Chondrocyte (in vitro differentiated cells): ENCODE measurements around the gene MTOR. TPM values are rescaled to one million over a fixed set of nuclear protein-coding genes. Genes with fewer than 3 reads are reported as not detected.

Experiments
- DNase-seq: peaks from one replicate; pipeline ENCODE4 v3.0.0; 2021; ENCODE audit warnings: mixed read lengths, low spot score
- H3K27ac Mint-ChIP-seq: one replicate; pipeline ENCODE4 v1.8.0; 2021; ENCODE audit warnings: mild to moderate bottlenecking, moderate library complexity, mixed read lengths; ENCODE audit not compliant: unreplicated experiment
- H3K27me3 Mint-ChIP-seq: 2 replicates; pipeline ENCODE4 v1.8.0; 2021; ENCODE audit warnings: low read depth, mixed read lengths
- H3K36me3 Mint-ChIP-seq: 2 replicates; pipeline ENCODE4 v1.8.0; 2021; ENCODE audit warnings: low read depth, mixed read lengths
- H3K4me1 Mint-ChIP-seq: 2 replicates; pipeline ENCODE4 v1.8.0; 2021; ENCODE audit warnings: low read depth, mild to moderate bottlenecking, mixed read lengths
- H3K4me3 Mint-ChIP-seq: one replicate; pipeline ENCODE4 v1.8.0; 2021; ENCODE audit warnings: mild to moderate bottlenecking, moderate library complexity, mixed read lengths; ENCODE audit not compliant: unreplicated experiment
- H3K9me3 Mint-ChIP-seq: 2 replicates; pipeline ENCODE4 v1.8.0; 2021; ENCODE audit warnings: low read depth, mixed read lengths
- total RNA-seq: library from RNA; stranded (reverse); gene quantifications from 3 replicates; pipeline ENCODE4 v1.2.1, GENCODE V29; 2021
- TF ChIP-seq, protein P1 (sequence below): fragments of 200-600 bp; sonication (generic); IDR thresholded peaks from 2 replicates; pipeline ENCODE4 v1.5.0; 2021; ENCODE audit warnings: antibody characterized with exemption, mild to moderate bottlenecking, moderate library complexity

Gene MTOR
- total RNA-seq, 1 donor from 2014 or later = 36.9 TPM

DNA sequence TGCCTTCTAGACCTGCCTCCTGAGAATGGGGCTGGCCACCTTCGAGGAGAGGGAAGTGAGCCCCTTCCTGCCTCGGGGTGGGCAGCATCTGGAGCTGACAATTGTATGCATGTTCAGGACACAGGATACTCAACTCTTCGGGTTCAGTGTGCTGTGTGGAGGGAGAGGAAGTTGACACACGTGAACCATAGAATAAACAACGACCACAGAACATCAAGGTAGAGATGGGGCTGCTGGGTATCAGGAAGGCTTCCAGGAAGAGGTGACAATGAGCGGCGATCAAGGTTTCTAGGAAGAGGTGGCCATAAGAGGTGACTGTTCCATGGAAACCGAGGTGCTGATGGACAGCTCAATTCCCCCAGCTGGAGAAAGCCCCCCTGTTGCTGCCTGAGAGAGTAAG, 32.6 kb upstream of the MTOR start:
- TF ChIP-seq, protein P1, sequence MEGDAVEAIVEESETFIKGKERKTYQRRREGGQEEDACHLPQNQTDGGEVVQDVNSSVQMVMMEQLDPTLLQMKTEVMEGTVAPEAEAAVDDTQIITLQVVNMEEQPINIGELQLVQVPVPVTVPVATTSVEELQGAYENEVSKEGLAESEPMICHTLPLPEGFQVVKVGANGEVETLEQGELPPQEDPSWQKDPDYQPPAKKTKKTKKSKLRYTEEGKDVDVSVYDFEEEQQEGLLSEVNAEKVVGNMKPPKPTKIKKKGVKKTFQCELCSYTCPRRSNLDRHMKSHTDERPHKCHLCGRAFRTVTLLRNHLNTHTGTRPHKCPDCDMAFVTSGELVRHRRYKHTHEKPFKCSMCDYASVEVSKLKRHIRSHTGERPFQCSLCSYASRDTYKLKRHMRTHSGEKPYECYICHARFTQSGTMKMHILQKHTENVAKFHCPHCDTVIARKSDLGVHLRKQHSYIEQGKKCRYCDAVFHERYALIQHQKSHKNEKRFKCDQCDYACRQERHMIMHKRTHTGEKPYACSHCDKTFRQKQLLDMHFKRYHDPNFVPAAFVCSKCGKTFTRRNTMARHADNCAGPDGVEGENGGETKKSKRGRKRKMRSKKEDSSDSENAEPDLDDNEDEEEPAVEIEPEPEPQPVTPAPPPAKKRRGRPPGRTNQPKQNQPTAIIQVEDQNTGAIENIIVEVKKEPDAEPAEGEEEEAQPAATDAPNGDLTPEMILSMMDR = no peak
- Mint-ChIP-seq H3K36me3 (peaks cover 7% of the 10 kb centered on the region), H3K27me3 (no peaks in the 10 kb centered on the region), H3K4me1 (peaks cover 17% of the 10 kb centered on the region), H3K4me3 (no peak overlapping the region), H3K27ac (no peak overlapping the region), H3K9me3 (no peaks in the 10 kb centered on the region)
- no peak for DNase-seq

DNA sequence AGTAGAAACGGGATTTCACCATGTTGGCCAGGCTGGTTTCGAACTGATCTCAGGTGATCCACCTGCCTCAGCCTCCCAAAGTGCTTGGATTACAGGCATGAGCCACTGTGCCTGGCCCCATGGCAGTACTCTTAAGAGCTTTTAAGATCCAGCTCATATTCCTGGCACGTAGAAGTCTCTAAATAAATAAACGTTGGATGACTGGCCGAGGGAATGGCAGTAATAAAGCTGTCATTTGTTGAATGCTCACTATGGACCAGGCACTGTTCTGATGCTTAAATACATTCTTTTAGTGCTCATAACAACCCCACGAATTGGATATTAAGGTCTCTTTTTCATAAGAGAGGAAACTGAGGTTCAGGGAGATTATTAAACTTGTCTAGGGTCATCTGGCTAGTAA, 31.5 kb upstream of the MTOR start:
- DNase-seq = no peak
- Mint-ChIP-seq H3K9me3 (no peaks in the 10 kb centered on the region), H3K36me3 (peaks cover 7% of the 10 kb centered on the region), H3K27ac (no peak overlapping the region), H3K4me3 (no peak overlapping the region), H3K27me3 (no peaks in the 10 kb centered on the region), H3K4me1 (peaks cover 17% of the 10 kb centered on the region)
- TF ChIP-seq, protein P1 = no peak

DNA sequence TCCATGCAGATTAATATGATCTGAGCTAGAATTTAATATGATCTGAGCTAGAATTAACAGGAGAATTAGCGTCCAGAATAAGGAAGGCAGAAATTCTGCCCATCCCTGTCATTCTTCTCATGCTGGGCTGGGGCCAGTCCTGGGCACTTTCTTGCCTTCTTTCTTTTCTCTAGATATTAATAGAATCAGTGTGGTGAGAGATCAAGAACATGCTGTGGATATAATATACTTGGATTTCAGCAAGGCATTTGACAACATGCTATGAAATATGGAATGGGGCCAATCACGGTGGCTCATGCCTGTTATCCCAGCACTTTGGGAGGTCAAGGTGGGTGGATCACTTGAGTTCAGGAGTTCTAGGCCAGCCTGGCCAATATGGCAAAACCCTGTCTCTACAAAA, 28.7 kb upstream of the MTOR start:
- peaks cover 28% of the 10 kb centered on the region for H3K4me1 Mint-ChIP-seq
- no peaks in the 10 kb centered on the region for H3K27me3 Mint-ChIP-seq
- DNase-seq = no peak
- H3K9me3 Mint-ChIP-seq = no peaks in the 10 kb centered on the region
- TF ChIP-seq, protein P1 = no peak
- H3K36me3 Mint-ChIP-seq = peaks cover 7% of the 10 kb centered on the region
- H3K27ac Mint-ChIP-seq = no peak overlapping the region
- no peak overlapping the region for H3K4me3 Mint-ChIP-seq

DNA sequence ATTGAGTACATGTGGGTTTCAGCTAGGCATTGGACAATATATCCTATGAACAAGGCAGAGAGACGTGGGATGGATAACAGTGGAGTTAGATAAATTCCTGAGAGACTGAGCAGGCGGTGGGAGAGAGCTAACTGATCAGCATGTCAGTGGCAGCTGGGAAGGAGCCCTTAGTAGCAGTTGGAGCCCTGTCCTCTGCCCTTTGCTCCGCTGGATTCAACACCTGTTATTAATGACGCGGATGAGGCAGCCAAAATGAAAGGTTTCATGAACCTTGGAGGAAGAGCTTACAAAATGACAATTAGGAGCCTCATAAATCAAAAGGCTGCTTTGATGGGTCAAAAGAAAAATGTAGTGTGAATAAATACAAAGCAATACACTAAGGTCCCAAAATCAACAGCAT, 26.7 kb upstream of the MTOR start:
- TF ChIP-seq, protein P1 = no peak
- no peak for DNase-seq
- peaks cover 29% of the 10 kb centered on the region for H3K4me1 Mint-ChIP-seq
- no peaks in the 10 kb centered on the region for H3K27me3 Mint-ChIP-seq
- no peak overlapping the region for H3K27ac Mint-ChIP-seq
- H3K4me3 Mint-ChIP-seq = no peak overlapping the region
- no peaks in the 10 kb centered on the region for H3K9me3 Mint-ChIP-seq
- peaks cover 6% of the 10 kb centered on the region for H3K36me3 Mint-ChIP-seq

DNA sequence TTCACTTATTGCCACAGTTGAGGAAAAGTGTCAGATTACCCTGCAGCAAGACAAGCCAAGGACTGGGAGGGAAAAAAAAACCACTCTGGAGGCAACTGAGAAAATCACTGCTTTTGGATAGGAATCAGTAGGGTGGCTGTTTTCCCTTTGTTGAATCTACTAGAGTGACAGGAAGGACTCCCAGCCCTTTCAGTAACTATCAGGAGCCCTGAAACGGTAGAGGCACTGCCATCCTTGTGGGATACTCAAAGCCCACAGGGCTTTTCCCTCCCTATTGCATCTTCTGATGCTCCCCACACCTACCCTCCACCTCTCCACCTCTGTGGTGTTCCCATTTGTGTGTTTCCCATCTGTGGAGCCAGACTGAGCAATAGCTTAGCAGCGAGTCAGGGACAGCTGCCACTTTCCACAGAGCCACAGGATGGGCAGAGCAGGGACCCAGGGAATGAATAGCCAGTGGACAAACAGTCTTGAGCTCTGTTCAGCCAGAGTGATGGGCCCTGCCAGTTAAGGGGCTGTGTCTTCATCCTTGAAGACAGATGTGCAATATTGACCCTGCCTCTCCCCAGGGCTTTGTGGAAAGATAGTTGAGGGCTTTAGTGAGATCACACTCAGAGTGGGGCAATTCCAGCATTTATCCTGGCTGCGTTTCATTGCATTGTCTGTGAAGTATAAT, 24.5 kb upstream of the MTOR start:
- TF ChIP-seq, protein P1 = no peak
- no peak for DNase-seq
- Mint-ChIP-seq H3K4me1 (peaks cover 18% of the 10 kb centered on the region), H3K27me3 (no peaks in the 10 kb centered on the region), H3K4me3 (no peak overlapping the region), H3K27ac (no peak overlapping the region), H3K36me3 (peaks cover 9% of the 10 kb centered on the region), H3K9me3 (peaks cover 3% of the 10 kb centered on the region)
